ENCODE measurements around the gene CEACAM6.

Gene CEACAM6

DNA sequence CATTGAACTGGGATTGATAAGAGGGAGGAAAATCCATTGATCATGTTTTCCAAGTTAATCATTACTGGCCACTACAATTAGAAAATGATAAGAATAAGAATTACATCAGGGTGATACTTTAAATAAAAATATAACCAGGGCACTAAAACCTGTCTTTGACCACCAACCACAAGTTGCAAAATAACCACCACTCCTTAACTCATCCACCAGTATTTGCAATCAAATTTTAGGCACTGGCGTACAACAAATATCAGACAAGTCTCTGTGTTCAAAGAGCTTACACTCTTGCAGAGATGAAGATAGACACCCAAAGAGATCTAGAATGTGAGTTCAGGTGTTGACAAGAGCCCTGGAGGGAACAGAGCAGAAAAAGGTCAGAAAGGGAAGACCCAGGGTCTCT, 41.6 kb downstream of the CEACAM6 start:
- H3K4me3 ChIP-seq (ENCODE audit: low read depth, low read length), result no peak overlapping the region
- TF ChIP-seq CTCF (IDR thresholded peaks at IDR 0.05; ENCODE audit: control insufficient read depth, extremely low read depth, insufficient read depth), result no peak
- DNase-seq (ENCODE audit: low read depth), result no peak

DNA sequence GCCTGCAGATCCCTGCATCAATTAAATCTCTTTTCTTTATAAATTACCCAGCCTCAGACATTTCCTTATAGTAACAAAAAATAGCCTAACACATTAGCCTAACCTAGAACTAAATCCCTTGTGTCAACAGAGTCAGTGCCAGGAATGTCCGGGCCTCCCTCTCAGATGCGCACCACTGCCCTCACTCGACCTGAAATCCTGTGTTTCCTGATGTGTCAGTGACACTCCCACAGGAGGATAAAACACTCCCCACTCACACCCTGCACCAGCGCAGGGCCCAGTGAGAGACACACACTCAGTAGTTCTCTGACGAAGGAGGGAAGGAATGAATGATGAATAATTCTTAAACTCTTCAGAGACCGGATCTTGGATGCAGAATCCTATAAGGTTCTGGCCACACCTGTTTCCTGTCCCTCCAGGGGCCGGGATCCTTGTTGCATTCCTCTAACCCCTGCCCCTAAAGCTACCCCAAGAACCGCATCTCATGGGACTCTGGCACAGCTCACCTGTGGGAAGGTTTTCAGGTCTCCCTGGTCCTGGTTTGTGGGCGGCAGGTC, 44.2 kb downstream of the CEACAM6 start:
- TF ChIP-seq CTCF (IDR thresholded peaks at IDR 0.05; ENCODE audit: control insufficient read depth, extremely low read depth, insufficient read depth), result no peak
- no peak for DNase-seq (ENCODE audit: low read depth)
- H3K4me3 ChIP-seq (ENCODE audit: low read depth, low read length), result no peak overlapping the region

GRCh38 chr19:41801031-41801430, 45.7 kb downstream of the CEACAM6 start:
- TF ChIP-seq CTCF (IDR thresholded peaks at IDR 0.05; ENCODE audit: control insufficient read depth, extremely low read depth, insufficient read depth), result no peak
- no peak for DNase-seq (ENCODE audit: low read depth)
- H3K4me3 ChIP-seq (ENCODE audit: low read depth, low read length), result no peak overlapping the region

- DNase-seq (ENCODE audit: low read depth), result no peak
- no peak overlapping the region for H3K4me3 ChIP-seq (ENCODE audit: low read depth, low read length)
- TF ChIP-seq CTCF (IDR thresholded peaks at IDR 0.05; ENCODE audit: control insufficient read depth, extremely low read depth, insufficient read depth), result no peak
These were observed 46.5 kb downstream of the CEACAM6 start for GRCh38 chr19:41801792-41802211.

DNA sequence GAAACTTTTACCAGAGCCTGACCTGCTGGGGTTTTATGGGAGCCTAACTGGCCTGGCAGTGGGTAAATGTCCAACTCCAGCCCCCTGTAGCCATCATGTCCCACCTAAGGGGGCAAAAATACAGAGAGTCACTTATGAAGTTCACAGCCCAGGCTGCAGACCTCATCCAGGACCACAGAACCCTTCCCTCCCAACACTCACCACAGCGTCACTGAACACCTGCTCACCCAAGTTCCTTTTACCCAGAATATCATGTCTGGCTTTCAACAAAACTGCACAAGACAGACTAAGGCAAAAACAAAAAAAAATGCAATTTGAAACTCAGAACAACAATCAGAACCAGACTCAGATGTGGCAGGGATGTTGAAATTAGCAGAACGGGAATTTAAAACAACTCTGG, 47.4 kb downstream of the CEACAM6 start:
- DNase-seq (ENCODE audit: low read depth), result no peak
- no peak for TF ChIP-seq CTCF (IDR thresholded peaks at IDR 0.05; ENCODE audit: control insufficient read depth, extremely low read depth, insufficient read depth)
- no peak overlapping the region for H3K4me3 ChIP-seq (ENCODE audit: low read depth, low read length)

- TF ChIP-seq CTCF (IDR thresholded peaks at IDR 0.05; ENCODE audit: control insufficient read depth, extremely low read depth, insufficient read depth), result no peak
- DNase-seq (ENCODE audit: low read depth), result no peak
- no peak overlapping the region for H3K4me3 ChIP-seq (ENCODE audit: low read depth, low read length)
These were observed 49.0 kb downstream of the CEACAM6 start for GRCh38 chr19:41804336-41804735.

GRCh38 chr19:41807176-41807575, 51.8 kb downstream of the CEACAM6 start:
- TF ChIP-seq CTCF (IDR thresholded peaks at IDR 0.05; ENCODE audit: control insufficient read depth, extremely low read depth, insufficient read depth), result no peak

More at GRCh38 chr19:41807176-41807575, 51.8 kb downstream of the CEACAM6 start:
- DNase-seq (ENCODE audit: low read depth), result no peak
- no peak overlapping the region for H3K4me3 ChIP-seq (ENCODE audit: low read depth, low read length)
